IPS-20b (cell line): ENCODE data around the gene RCAN1.
A peak's percentile ranks its signal among the peaks of the same experiment; 100 is the strongest.

Experiments
- H3K27ac ChIP-seq: one replicate; pipeline ENCODE4 v1.5.1; 2013; ENCODE audit warnings: low read length
- H3K27me3 ChIP-seq: 2 replicates; pipeline ENCODE4 v1.6.1; 2013; ENCODE audit warnings: mild to moderate bottlenecking, low read length, inconsistent platforms; ENCODE audit not compliant: insufficient read depth
- H3K36me3 ChIP-seq: 2 replicates; pipeline ENCODE4 v1.6.1; 2013; ENCODE audit warnings: low read depth, mild to moderate bottlenecking, inconsistent platforms, low read length, moderate library complexity; ENCODE audit not compliant: insufficient read depth
- H3K4me1 ChIP-seq: 2 replicates; pipeline ENCODE4 v1.6.1; 2013; ENCODE audit warnings: mild to moderate bottlenecking, control low read depth, inconsistent platforms, low read length, moderate library complexity; ENCODE audit not compliant: insufficient read depth
- H3K4me3 ChIP-seq: 2 replicates; pipeline ENCODE4 v1.5.1; 2013; ENCODE audit warnings: mild to moderate bottlenecking, low read length, inconsistent platforms
- H3K9ac ChIP-seq: 2 replicates; pipeline ENCODE4 v1.6.1; 2013; ENCODE audit warnings: low read depth, mild to moderate bottlenecking, inconsistent platforms, low read length, moderate library complexity
- H3K9me3 ChIP-seq: 2 replicates; pipeline ENCODE4 v1.6.1; 2013; ENCODE audit warnings: mild to moderate bottlenecking, low read depth, low read length, inconsistent platforms; ENCODE audit not compliant: insufficient read depth

Gene RCAN1

GRCh38 chr21:34526618-34527290 is 88.2 kb downstream of the RCAN1 start:
- no peaks in the 10 kb centered on the region for H3K9me3 ChIP-seq
- peaks cover 17% of the 10 kb centered on the region; the same call in 1 of the 2 replicates for H3K27me3 ChIP-seq
- H3K27ac ChIP-seq, result no peak overlapping the region
- no peaks in the 10 kb centered on the region for H3K36me3 ChIP-seq
- peak overlapping the region; percentile 31; the same call in 1 of the 2 replicates for H3K9ac ChIP-seq
- H3K4me3 ChIP-seq, result peak overlapping the region; percentile 36
- peaks cover 29% of the 10 kb centered on the region for H3K4me1 ChIP-seq

GRCh38 chr21:34526241-34526617 is 88.7 kb downstream of the RCAN1 start:
- Histone ChIP-seq H3K4me1 (peaks cover 29% of the 10 kb centered on the region), H3K9ac (peak overlapping the region; percentile 31; the same call in 1 of the 2 replicates)

GRCh38 chr21:34524646-34525601 is 90.0 kb downstream of the RCAN1 start:
- Histone ChIP-seq H3K9ac (peak overlapping the region; percentile 19; the same call in 1 of the 2 replicates), H3K27me3 (peaks cover 17% of the 10 kb centered on the region; the same call in 1 of the 2 replicates), H3K9me3 (no peaks in the 10 kb centered on the region), H3K27ac (no peak overlapping the region), H3K36me3 (no peaks in the 10 kb centered on the region), H3K4me1 (peaks cover 29% of the 10 kb centered on the region), H3K4me3 (peak overlapping the region; percentile 43; the same call in 1 of the 2 replicates)

More at GRCh38 chr21:34526241-34526617, 88.7 kb downstream of the RCAN1 start:
- Histone ChIP-seq H3K27me3 (peaks cover 17% of the 10 kb centered on the region; the same call in 1 of the 2 replicates), H3K36me3 (no peaks in the 10 kb centered on the region), H3K4me3 (peak overlapping the region; percentile 36; the same call in 1 of the 2 replicates), H3K9me3 (no peaks in the 10 kb centered on the region), H3K27ac (no peak overlapping the region)

- Histone ChIP-seq H3K9ac (no peak overlapping the region), H3K36me3 (no peaks in the 10 kb centered on the region), H3K4me3 (no peak overlapping the region), H3K27me3 (peaks cover 17% of the 10 kb centered on the region; the same call in 1 of the 2 replicates), H3K9me3 (no peaks in the 10 kb centered on the region), H3K4me1 (peaks cover 29% of the 10 kb centered on the region), H3K27ac (no peak overlapping the region)
Measured at GRCh38 chr21:34523019-34523555, 91.8 kb downstream of the RCAN1 start.

GRCh38 chr21:34522284-34522683 is 92.6 kb downstream of the RCAN1 start:
- H3K4me3 ChIP-seq, result no peak overlapping the region
- H3K36me3 ChIP-seq, result no peaks in the 10 kb centered on the region
- H3K9me3 ChIP-seq, result no peaks in the 10 kb centered on the region
- H3K27ac ChIP-seq, result no peak overlapping the region
- H3K27me3 ChIP-seq, result peaks cover 17% of the 10 kb centered on the region; the same call in 1 of the 2 replicates
- H3K4me1 ChIP-seq, result peaks cover 29% of the 10 kb centered on the region
- no peak overlapping the region for H3K9ac ChIP-seq

GRCh38 chr21:34521561-34521960 is 93.4 kb downstream of the RCAN1 start:
- peaks cover 26% of the 10 kb centered on the region for H3K4me1 ChIP-seq
- no peak overlapping the region for H3K4me3 ChIP-seq
- H3K36me3 ChIP-seq, result no peaks in the 10 kb centered on the region
- H3K9ac ChIP-seq, result no peak overlapping the region
- no peak overlapping the region for H3K27ac ChIP-seq
- peaks cover 17% of the 10 kb centered on the region; the same call in 1 of the 2 replicates for H3K27me3 ChIP-seq
- H3K9me3 ChIP-seq, result no peaks in the 10 kb centered on the region

GRCh38 chr21:34520764-34521508 is 94.0 kb downstream of the RCAN1 start:
- Histone ChIP-seq H3K9ac (no peak overlapping the region), H3K4me1 (peaks cover 20% of the 10 kb centered on the region), H3K36me3 (no peaks in the 10 kb centered on the region)

GRCh38 chr21:34520281-34520680 is 94.6 kb downstream of the RCAN1 start:
- no peak overlapping the region for H3K27ac ChIP-seq
- H3K36me3 ChIP-seq, result no peaks in the 10 kb centered on the region
- H3K9ac ChIP-seq, result no peak overlapping the region
- H3K4me3 ChIP-seq, result no peak overlapping the region
- H3K9me3 ChIP-seq, result no peaks in the 10 kb centered on the region
- peaks cover 12% of the 10 kb centered on the region; the same call in 1 of the 2 replicates for H3K27me3 ChIP-seq
- peaks cover 14% of the 10 kb centered on the region for H3K4me1 ChIP-seq

More at GRCh38 chr21:34520764-34521508, 94.0 kb downstream of the RCAN1 start:
- Histone ChIP-seq H3K27ac (no peak overlapping the region), H3K4me3 (no peak overlapping the region), H3K9me3 (no peaks in the 10 kb centered on the region), H3K27me3 (peaks cover 17% of the 10 kb centered on the region; the same call in 1 of the 2 replicates)

GRCh38 chr21:34519694-34520093 is 95.2 kb downstream of the RCAN1 start:
- Histone ChIP-seq H3K36me3 (no peaks in the 10 kb centered on the region), H3K27me3 (peaks cover 6% of the 10 kb centered on the region; the same call in 1 of the 2 replicates), H3K27ac (no peak overlapping the region), H3K9me3 (no peaks in the 10 kb centered on the region), H3K9ac (no peak overlapping the region), H3K4me3 (no peak overlapping the region), H3K4me1 (peaks cover 10% of the 10 kb centered on the region)

GRCh38 chr21:34519016-34519415 is 95.9 kb downstream of the RCAN1 start:
- H3K36me3 ChIP-seq, result no peaks in the 10 kb centered on the region

GRCh38 chr21:34518301-34518700 is 96.6 kb downstream of the RCAN1 start:
- Histone ChIP-seq H3K9me3 (no peaks in the 10 kb centered on the region), H3K4me3 (no peak overlapping the region), H3K36me3 (no peaks in the 10 kb centered on the region), H3K4me1 (peaks cover 5% of the 10 kb centered on the region), H3K27ac (no peak overlapping the region), H3K9ac (no peak overlapping the region), H3K27me3 (no peaks in the 10 kb centered on the region)

More at GRCh38 chr21:34519016-34519415, 95.9 kb downstream of the RCAN1 start:
- no peak overlapping the region for H3K4me3 ChIP-seq
- H3K9ac ChIP-seq, result no peak overlapping the region
- peaks cover 7% of the 10 kb centered on the region for H3K4me1 ChIP-seq
- H3K27ac ChIP-seq, result no peak overlapping the region
- no peaks in the 10 kb centered on the region for H3K9me3 ChIP-seq
- no peaks in the 10 kb centered on the region for H3K27me3 ChIP-seq
